Heart right ventricle (tissue), 16 donors: Measurements from ENCODE around the gene SEMA5A. TPM values are rescaled to one million over a fixed set of nuclear protein-coding genes. Genes with fewer than 3 reads are reported as not detected.

ENCODE experiments used
- ATAC-seq, 8 donors: fragments of 200-7000 bp; cut with Tn5 transposase; one replicate each; pipeline ENCODE4 v1.9.1; 2020; ENCODE audit warnings: mild to moderate bottlenecking in 8 of 8, moderate library complexity in 8 of 8, moderate number of reproducible peaks in 1 of 8
- DNase-seq, 2 donors: peaks; one replicate each; pipeline ENCODE4 v3.0.0-alpha.2; 2020
- H3K27ac ChIP-seq, 10 donors: fragments of 200-600 bp; sonication (generic) in 2 of 10; one replicate each; pipeline versions ENCODE4 v1.5.0 to v1.8.0; 2020 to 2022; ENCODE audit warnings: mild to moderate bottlenecking in 3 of 10
- H3K27me3 ChIP-seq, 7 donors: fragments of 200-600 bp; one replicate each; pipeline ENCODE4 v1.8.0; 2021 to 2022; ENCODE audit warnings: mild to moderate bottlenecking in 2 of 7
- H3K36me3 ChIP-seq, 9 donors: fragments of 200-600 bp; sonication (generic) in 1 of 9; one replicate each; pipeline versions ENCODE4 v1.5.0 to v1.8.0; 2020 to 2022; ENCODE audit warnings: mild to moderate bottlenecking in 2 of 9
- H3K4me1 ChIP-seq, 9 donors: fragments of 200-600 bp; sonication (generic) in 1 of 9; one replicate each; pipeline versions ENCODE4 v1.5.0 to v1.8.0; 2020 to 2022; ENCODE audit warnings: mild to moderate bottlenecking in 4 of 9
- H3K4me3 ChIP-seq, 10 donors: fragments of 200-600 bp; sonication (generic) in 2 of 10; one replicate each; pipeline versions ENCODE4 v1.5.0 to v1.8.0; 2020 to 2022; ENCODE audit warnings: mild to moderate bottlenecking in 7 of 10, moderate library complexity in 2 of 10
- H3K9me3 ChIP-seq, 11 donors: fragments of 200-600 bp in 10 of 11; sonication (generic) in 2 of 11; one replicate each; pipeline versions ENCODE4 v1.5.0 to v1.8.0; 2013 to 2022; ENCODE audit warnings: mild to moderate bottlenecking in 2 of 11, control low read depth in 1 of 11, moderate library complexity in 1 of 11
- WGBS, 2 donors: extraction: QIAGEN DNeasy Blood & Tissue Kit; methylation state at CpG; one replicate each; pipeline ENCODE4 v1.1.7; 2013; ENCODE audit warnings: inconsistent platforms in 1 of 2; 5-methylcytosine and 5-hydroxymethylcytosine counted together
- intact Hi-C, 10 donors: fragments of 100-400 bp; cut with DNase I; formaldehyde crosslinking; loops; one replicate each; pipeline versions ENCODE4 v1.11.1 to v1.14.2; 2022
- polyA plus RNA-seq, 2 donors: library from polyadenylated mRNA; stranded (reverse); fragments of 200-250 nt; gene quantifications; one replicate each; pipeline ENCODE4 v1.2.3, GENCODE V29; 2013
- total RNA-seq, 10 donors: library from RNA; stranded (reverse); fragmentation: NEBNext Ultra II Directional in 3 of 10; extraction: Animal tissue kit (Norgen Biotek cat#: 25700) in 3 of 10; gene quantifications; one replicate each; pipeline versions ENCODE4 v1.2.1 to v1.2.4, GENCODE V29; 2021 to 2023
- TF ChIP-seq, protein P1 (sequence below), 9 donors: fragments of 200-600 bp; sonication (generic) in 2 of 9; IDR thresholded peaks; one replicate each; pipeline versions ENCODE4 v1.5.0 to v1.8.0; 2021 to 2022; ENCODE audit warnings: antibody characterized with exemption in 9 of 9, mild to moderate bottlenecking in 5 of 9, moderate library complexity in 1 of 9
- donor health status: Arrhythmogenic right ventricular cardiomyopathy.
- donor health status: ischemic (EF 13 %, LVEDD 7.1; RV severe dilation, severe dysfunction).
- donor health status: healthy with polysubstance abuse.
- donor health status: DM: no; HTN: yes; CAD: no.
- donor health status: DM: no; HTN: no; CAD: no.
- donor health status: ischemic (EF 25% LVEDD 6.9; RV normal size, moderate dysfunction).
- donor health status: ischemic (EF 25% LVEDD 5.7; RV mildly dilated, moderate dysfunction).
- donor health status: healthy.
- donor health status: DM: yes; HTN: yes; CAD: no.
- donor health status: Ischemic cardiomyopathy.
- donor health status: ischemic (EF 35%, LVEDD 5.7; RV mildly dilated, moderate dysfunction).
- donor health status: nonischemic (EF 11% LVEDD 7.7; RV severe dilation, severe dysfunction).
- donor health status: DM: yes; HTN: yes; CAD: no.
- donor health status: PGD.
- donor health status: ischemic (EF 29% LVEDD 5.4; RV normal size, mild dysfunction).
- donor health status: nonischemic (EF 23%, LVEDD 6.1; RV moderate dilation, normal function).

SEMA5A gene
- total and polyA plus RNA-seq, 12 donors: 1.9 to 71.5 (median 48.0) TPM

DNA sequence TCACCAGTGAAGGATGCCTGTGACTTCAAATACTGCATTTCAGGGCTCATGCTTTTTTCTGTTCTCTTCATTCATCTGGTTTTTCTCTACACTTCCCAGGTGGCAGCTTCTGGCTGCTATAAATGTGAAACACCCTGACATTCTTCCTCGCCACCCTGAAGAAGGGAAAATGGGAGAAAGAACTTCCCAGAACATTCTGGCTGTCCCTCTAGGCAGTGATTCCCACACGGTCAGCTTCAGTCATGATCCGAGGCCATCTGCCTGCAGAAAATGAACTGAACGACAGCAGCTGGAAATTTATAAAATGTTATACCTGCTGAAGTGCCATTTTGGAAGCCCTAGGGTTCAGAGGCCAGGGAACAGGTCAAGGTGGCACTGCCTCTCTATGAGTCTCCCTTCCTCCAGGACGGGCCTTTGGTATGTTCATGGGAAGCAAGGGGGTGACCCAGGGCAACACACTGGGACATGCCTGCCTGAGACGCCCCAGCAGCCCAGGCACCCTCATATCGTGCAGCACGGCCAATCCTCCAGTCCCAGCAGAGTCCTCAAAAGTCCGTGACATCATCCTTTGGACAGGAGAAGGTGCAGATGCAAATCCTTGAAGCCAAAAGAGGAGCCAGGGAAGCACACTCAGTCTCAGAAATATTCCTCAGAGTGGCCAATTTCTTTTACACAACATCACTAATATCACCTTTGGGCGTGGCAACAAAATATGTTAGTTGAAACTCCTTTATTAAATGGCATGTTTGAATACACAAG is 107.1 kb downstream of the SEMA5A start:
- H3K27ac ChIP-seq: no peak overlapping the region
- ATAC-seq: peak in 3 of 8 donors; percentile 21 to 46 (median 41)
- intact Hi-C loops: loop anchor here in 1 of 10 donors (10.0 kb wide), 1 partner anchor 106 kb away; the partner anchor contains the start of gene SEMA5A

DNA sequence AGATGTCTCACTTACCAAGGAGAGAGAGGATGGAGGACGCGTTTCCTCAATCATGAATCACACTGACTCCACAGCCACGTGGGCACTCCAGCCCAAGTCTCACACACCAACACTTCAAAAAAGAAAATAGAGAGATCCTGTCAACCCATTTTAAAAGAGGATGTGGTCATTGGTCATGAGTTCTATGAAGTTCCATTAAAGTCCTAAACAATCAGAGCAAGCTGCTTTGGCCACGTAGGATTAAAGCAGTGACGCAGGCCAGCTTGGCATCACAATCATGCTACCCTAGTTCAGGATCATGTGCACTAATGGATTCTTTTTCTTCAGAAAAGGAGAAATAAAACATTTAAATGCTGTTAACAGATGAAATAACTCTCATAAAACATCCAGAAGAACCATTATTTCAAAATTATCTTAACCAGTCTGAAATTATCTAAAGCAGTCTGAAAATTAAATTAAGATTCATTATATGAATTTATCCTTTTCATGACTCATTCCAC is 108.1 kb downstream of the SEMA5A start:
- intact Hi-C loops: loop anchor here in 1 of 10 donors (10.0 kb wide), 1 partner anchor 107 kb away; the partner anchor contains the start of gene SEMA5A
- Histone ChIP-seq H3K9me3 (no peaks in the 10 kb centered on the region), H3K4me3 (no peak overlapping the region), H3K27me3 (no peaks in the 10 kb centered on the region), H3K36me3 (peaks cover 0 to 17% (median 0%) of the 10 kb centered on the region in 9 donors), H3K4me1 (peaks cover 0 to 32% (median 14%) of the 10 kb centered on the region in 9 donors), H3K27ac (no peak overlapping the region)
- ATAC-seq (peak in 3 of 8 donors; percentile 33 to 39 (median 38)), DNase-seq (no peak)
- WGBS, 2 donors: 82% methylated on average over 5 of the region's 5 CpGs
- TF ChIP-seq, protein P1, sequence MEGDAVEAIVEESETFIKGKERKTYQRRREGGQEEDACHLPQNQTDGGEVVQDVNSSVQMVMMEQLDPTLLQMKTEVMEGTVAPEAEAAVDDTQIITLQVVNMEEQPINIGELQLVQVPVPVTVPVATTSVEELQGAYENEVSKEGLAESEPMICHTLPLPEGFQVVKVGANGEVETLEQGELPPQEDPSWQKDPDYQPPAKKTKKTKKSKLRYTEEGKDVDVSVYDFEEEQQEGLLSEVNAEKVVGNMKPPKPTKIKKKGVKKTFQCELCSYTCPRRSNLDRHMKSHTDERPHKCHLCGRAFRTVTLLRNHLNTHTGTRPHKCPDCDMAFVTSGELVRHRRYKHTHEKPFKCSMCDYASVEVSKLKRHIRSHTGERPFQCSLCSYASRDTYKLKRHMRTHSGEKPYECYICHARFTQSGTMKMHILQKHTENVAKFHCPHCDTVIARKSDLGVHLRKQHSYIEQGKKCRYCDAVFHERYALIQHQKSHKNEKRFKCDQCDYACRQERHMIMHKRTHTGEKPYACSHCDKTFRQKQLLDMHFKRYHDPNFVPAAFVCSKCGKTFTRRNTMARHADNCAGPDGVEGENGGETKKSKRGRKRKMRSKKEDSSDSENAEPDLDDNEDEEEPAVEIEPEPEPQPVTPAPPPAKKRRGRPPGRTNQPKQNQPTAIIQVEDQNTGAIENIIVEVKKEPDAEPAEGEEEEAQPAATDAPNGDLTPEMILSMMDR (IDR thresholded peaks at IDR 0.05): no peak

More for the DNA sequence above, 107.1 kb downstream of the SEMA5A start:
- H3K36me3 ChIP-seq: peaks cover 0 to 17% (median 0%) of the 10 kb centered on the region in 9 donors
- H3K4me1 ChIP-seq: peaks cover 0 to 35% (median 14%) of the 10 kb centered on the region in 9 donors
- H3K4me3 ChIP-seq: no peak overlapping the region
- H3K9me3 ChIP-seq: peaks cover 0 to 3% (median 0%) of the 10 kb centered on the region in 11 donors
- no peaks in the 10 kb centered on the region for H3K27me3 ChIP-seq
- WGBS, 2 donors: 58 to 74% methylated on average over 10 of the region's 10 CpGs
- no peak for DNase-seq
- TF ChIP-seq, protein P1 (IDR thresholded peaks at IDR 0.05): no peak

DNA sequence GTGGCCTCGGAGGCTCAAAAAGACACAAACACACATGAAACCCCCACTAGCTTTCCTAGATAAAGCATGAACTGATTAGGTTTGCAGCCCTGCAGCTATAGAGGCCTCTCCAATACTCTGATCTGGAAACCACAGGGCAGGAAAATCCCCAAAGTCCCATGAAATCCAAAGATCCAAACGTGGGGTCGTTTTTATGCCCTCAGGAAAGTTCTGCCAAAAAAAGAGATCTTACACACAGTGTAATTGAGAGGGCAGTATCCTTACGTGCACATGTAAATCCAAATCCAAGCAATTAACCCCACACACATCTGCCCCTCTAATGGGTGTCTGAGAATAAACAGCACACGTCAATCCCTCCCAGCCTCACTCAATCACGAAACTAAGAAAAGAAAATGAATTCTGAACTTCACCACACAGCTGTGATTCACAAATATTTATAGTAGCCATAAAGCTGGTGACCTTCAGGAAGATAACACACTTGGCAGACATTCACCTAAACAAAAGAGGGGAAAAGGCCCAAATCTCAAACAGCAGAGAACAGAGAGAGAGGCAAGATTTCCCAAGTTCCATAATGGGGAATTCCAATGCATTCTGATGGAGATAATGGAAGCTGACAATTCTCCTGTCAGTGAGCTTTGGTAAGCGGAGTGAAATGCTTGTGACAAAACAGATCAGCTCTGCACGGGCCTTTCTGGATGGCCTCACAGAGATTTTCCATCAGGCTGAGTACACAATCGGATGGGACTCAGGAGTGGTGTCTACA is 114.2 kb downstream of the SEMA5A start:
- TF ChIP-seq, protein P1 (IDR thresholded peaks at IDR 0.05): no peak
- Histone ChIP-seq H3K27ac (peak overlapping the region in 8 of 10 donors; percentile 41 to 75 (median 60)), H3K9me3 (no peaks in the 10 kb centered on the region), H3K36me3 (peaks cover 0 to 14% (median 0%) of the 10 kb centered on the region in 9 donors), H3K27me3 (no peaks in the 10 kb centered on the region), H3K4me3 (peak overlapping the region in 1 of 10 donors; percentile 3), H3K4me1 (peaks cover 0 to 39% (median 20%) of the 10 kb centered on the region in 9 donors)
- ATAC-seq (peak; percentile 40 to 69 (median 60)), DNase-seq (no peak)
- 21 to 22% methylated on average over 9 of the region's 9 CpGs for WGBS, 2 donors
- intact Hi-C loops: loop anchor here in 1 of 10 donors (10.0 kb wide), 1 partner anchor 113 kb away; the partner anchor contains the start of gene SEMA5A

DNA sequence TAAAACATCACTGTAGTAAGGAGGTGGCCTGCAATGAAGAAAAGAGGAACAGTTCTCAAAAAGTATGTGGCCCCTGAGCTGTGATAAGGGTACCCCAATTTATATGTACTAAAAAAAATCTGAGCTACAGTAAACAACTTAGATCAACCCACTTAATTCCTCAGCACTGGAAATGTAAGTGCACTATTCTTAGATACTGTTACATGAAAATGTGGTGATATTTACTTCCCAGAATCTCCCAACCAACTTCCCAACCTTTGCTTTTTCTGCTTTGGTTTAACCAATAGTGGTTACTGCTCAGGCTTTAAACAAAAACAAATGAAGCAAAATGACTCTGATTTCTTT is 114.8 kb downstream of the SEMA5A start:
- intact Hi-C loops: loop anchor here in 1 of 10 donors (10.0 kb wide), 1 partner anchor 114 kb away; the partner anchor contains the start of gene SEMA5A
- ATAC-seq: peak in 4 of 8 donors; percentile 38 to 59 (median 38)
- H3K27me3 ChIP-seq: no peaks in the 10 kb centered on the region
- peak overlapping the region in 8 of 10 donors; percentile 41 to 75 (median 60) for H3K27ac ChIP-seq
- peaks cover 0 to 9% (median 0%) of the 10 kb centered on the region in 9 donors for H3K36me3 ChIP-seq
- H3K4me3 ChIP-seq: peak overlapping the region in 1 of 10 donors; percentile 3
- H3K9me3 ChIP-seq: no peaks in the 10 kb centered on the region
- DNase-seq: no peak
- H3K4me1 ChIP-seq: peaks cover 0 to 39% (median 20%) of the 10 kb centered on the region in 9 donors
- TF ChIP-seq, protein P1 (IDR thresholded peaks at IDR 0.05): no peak
